Loucy (cell line): ENCODE measurements around the gene GNB1L.

Source experiments
- EZH2phosphoT487 ChIP-seq: fragments of 200-600 bp; IDR thresholded peaks from 2 replicates; pipeline ENCODE4 v1.6.1; 2018; ENCODE audit warnings: antibody characterized with exemption, mild to moderate bottlenecking, moderate library complexity, borderline replicate concordance
- TF ChIP-seq, protein P1 (sequence below): fragments of 200-600 bp; sonication (generic); conservative IDR thresholded peaks from 2 replicates; pipeline ENCODE4 v1.5.1; 2014; ENCODE audit warnings: mild to moderate bottlenecking, antibody characterized with exemption, low read length

DNA sequence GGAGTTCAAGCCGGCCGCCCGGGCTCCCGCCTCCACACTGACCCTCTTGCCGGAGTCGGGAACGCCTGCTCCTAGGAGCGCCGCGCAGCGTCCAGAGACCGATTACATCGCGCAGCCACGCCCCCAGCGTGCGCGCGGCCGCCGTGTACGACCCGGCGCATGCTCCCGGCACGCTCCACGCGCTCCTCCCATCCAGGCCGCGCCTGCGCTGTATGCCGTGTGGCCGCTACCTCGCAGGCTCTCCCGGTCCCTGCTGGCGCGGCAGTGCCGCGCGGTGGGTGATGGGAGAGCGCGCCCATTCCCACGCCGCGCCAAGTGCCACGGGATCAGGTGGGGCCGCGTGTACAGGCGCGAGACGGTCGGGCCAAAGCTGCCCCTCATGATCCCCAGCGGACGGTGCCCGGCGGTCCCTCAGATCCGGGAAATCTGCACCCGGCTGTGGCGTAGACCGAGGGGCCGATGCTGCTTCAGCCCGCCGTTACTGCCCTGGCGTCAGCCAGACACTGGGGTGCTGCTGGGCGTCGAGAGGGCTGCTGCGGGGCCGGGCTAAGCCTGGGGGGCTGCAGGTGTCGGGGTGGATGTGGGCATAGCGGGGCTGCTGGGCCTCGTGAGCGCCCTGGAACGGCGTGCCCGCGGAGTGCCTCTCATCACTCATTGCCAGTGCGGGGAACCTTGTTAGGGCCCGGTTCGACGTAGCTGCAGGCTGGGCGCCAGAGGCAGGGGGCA is at the start of gene GNB1L, which contains the start of gene RTL10:
- TF ChIP-seq, protein P1, sequence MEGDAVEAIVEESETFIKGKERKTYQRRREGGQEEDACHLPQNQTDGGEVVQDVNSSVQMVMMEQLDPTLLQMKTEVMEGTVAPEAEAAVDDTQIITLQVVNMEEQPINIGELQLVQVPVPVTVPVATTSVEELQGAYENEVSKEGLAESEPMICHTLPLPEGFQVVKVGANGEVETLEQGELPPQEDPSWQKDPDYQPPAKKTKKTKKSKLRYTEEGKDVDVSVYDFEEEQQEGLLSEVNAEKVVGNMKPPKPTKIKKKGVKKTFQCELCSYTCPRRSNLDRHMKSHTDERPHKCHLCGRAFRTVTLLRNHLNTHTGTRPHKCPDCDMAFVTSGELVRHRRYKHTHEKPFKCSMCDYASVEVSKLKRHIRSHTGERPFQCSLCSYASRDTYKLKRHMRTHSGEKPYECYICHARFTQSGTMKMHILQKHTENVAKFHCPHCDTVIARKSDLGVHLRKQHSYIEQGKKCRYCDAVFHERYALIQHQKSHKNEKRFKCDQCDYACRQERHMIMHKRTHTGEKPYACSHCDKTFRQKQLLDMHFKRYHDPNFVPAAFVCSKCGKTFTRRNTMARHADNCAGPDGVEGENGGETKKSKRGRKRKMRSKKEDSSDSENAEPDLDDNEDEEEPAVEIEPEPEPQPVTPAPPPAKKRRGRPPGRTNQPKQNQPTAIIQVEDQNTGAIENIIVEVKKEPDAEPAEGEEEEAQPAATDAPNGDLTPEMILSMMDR = no peak
- TF ChIP-seq EZH2phosphoT487 = no peak
